ENCODE results near the gene IPO4. TPM values are rescaled to one million over a fixed set of nuclear protein-coding genes. Genes with fewer than 3 reads are reported as not detected.

IPO4 gene
- polyA plus RNA-seq, 12 donors = 17.5 to 32.3 (median 24.2) TPM; not detected in 1

DNA sequence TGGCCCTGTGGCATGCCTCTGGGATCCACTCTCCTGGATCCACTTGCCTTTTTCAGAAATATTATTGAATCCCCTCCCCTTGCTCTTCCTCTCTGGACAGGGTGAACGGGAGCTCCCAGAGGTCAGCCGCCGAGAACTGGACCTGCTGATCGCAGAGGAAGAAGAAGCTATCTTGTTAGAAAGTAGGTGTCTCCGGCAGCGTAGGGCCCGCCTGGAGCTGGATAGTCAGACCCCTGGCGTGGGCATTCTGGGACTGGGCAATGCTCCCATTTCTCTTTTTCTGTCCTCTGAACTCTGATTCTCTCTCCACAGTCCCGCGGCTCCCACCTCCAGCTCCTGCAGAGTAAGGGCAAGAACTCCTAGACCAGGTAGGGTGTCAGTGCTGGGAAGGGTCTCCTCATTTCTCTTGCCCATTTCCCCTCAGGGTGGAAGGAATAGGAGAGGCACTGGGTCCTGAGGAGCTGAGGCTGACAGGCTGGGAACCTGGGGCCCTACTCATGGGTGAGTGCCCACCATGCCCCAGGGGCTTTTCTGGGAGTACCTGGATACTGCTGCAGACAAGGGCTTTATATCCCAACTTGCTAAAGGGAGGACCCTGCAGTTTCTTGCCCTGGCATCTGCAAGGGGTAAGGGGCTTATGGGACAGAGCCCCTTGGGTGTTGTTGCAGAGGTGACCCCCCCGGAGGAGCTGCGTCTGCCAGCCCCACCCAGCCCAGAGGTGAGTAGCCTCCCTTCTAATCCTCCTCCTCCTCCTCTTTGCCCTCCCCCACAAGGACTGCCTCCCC lies 11.4 kb downstream of the IPO4 start:
- no peak for DNase-seq

DNA sequence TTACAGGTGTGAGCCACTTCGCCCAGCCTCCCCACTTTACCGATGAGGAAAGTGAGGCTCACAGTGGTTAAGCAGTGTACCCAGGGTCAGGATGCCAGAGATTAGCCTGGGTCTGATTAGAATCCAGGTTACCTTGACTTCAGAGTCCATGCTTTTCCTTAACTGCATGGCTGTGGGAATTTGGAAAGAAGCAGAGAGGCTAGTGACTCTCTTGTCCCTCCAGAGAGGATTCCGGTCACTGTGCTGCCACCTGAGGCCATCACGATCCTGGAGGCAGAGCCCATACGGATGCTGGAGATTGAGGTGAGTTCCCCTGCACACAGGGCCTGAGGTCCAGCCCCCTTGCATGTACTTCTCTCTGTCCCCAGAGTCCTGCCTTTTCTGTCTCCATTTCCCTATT lies 12.0 kb downstream of the IPO4 start:
- no peak for DNase-seq

DNA sequence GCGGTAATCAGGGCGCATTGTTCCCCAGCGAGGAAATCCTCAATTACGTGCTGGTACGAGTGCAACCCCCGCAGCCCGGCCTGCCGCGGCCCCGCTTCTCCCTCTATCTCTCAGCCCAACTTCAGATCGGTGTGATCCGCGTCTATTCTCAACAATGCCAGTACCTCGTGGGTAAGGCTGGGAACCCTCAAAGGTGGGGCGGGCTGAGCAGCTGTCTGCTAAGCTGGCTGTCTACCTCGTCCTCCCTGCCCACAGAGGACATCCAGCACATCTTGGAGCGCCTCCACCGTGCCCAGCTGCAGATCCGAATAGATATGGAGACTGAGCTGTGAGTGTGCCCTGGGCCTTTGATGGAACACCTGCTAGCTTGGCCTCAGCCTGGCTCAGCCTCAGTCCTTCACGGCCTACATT lies 15.7 kb downstream of the IPO4 start:
- DNase-seq = no peak

- DNase-seq = no peak
These were observed 16.3 kb downstream of the IPO4 start for GRCh38 chr14:24172261-24172860.

GRCh38 chr14:24171422-24172260 lies 17.0 kb downstream of the IPO4 start, which contains the start of gene REC8:
Gene REC8, plus strand, starts transcription at chr14:24172080. Its CDS starts 473 bp downstream, at chr14:24172553.
- DNase-seq = peak; percentile 81

GRCh38 chr14:24167469-24168114 lies 21.0 kb downstream of the IPO4 start:
- no peak for DNase-seq

DNA sequence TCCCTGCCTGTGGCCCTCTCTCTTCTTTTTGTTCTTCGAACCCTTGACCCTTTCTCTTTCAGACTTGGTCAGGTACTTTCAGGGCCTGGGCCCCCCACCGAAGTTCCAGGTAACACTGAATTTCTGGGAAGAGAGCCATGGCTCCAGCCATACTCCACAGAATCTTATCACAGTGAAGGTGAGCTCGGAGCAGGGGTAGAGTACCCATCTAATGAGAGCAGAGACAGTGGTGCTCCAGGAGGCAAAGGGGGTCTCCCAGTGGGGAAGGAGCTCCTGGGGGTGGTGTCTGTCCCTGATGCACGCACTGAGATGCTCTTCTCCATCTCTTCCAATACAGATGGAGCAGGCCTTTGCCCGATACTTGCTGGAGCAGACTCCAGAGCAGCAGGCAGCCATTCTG lies 22.8 kb downstream of the IPO4 start:
- DNase-seq = no peak

DNA sequence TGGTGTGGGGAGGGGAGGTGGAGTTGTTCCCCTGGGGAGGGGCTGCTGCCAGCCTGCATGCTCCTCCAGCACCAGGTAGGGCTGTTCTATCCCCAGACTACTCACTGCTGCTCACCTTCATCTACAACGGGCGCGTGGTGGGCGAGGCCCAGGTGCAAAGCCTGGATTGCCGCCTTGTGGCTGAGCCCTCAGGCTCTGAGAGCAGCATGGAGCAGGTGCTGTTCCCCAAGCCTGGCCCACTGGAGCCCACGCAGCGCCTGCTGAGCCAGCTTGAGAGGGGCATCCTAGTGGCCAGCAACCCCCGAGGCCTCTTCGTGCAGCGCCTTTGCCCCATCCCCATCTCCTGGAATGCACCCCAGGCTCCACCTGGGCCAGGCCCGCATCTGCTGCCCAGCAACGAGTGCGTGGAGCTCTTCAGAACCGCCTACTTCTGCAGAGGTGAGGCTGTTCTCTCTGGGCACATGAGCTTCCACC lies 24.1 kb downstream of the IPO4 start:
- no peak for DNase-seq

DNA sequence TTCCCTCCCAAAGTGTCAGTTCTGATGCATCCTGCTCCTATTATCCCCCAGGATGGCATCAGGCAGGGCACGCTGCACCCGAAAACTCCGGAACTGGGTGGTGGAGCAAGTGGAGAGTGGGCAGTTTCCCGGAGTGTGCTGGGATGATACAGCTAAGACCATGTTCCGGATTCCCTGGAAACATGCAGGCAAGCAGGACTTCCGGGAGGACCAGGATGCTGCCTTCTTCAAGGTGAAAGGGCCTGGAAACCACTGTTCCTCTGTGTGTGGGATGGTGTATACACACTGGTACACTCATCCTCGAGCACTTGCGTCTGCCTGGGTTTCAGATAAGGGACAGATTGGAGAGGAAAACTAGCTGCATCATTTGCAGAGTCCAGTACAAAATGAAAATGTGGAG lies 26.5 kb downstream of the IPO4 start:
- DNase-seq = no peak

GRCh38 chr14:24160850-24161804 lies 27.5 kb downstream of the IPO4 start, which contains the start of gene IRF9:
Gene IRF9, plus strand, starts transcription at chr14:24161265. Its CDS starts 880 bp downstream, at chr14:24162145.
- peak; percentile 96 for DNase-seq

GRCh38 chr14:24160499-24160849 lies 28.1 kb downstream of the IPO4 start:
- no peak for DNase-seq

GRCh38 chr14:24159777-24160498 lies 28.7 kb downstream of the IPO4 start:
- DNase-seq = no peak

DNA sequence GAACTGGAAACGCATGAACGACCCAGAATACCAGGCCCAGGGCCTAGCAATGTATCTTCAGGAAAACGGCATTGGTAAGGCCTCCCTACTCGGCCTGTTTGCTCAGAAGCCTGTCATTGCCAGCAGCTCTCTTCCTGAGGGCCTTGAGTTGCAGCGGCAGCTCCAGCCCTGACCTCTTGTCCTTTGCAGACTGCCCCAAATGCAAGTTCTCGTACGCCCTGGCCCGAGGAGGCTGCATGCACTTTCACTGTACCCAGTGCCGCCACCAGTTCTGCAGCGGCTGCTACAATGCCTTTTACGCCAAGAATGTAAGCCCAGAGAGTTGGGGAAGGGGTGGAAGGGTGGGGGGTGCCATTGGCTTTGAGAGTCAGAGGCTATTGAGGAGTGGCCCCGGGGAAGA lies 31.3 kb downstream of the IPO4 start:
- no peak for DNase-seq

- no peak for DNase-seq
These were observed 31.8 kb downstream of the IPO4 start for GRCh38 chr14:24156840-24157239.

DNA sequence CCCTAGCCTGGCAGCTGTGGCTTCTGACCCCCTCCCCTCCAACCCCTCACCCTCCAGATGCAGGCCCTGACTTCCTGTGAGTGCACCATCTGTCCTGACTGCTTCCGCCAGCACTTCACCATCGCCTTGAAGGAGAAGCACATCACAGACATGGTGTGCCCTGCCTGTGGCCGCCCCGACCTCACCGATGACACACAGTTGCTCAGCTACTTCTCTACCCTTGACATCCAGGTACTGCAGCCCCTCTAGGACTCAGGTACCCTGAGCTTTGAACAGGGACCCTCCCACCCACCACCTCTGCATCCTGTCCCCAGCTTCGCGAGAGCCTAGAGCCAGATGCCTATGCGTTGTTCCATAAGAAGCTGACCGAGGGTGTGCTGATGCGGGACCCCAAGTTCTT lies 33.5 kb downstream of the IPO4 start:
- DNase-seq = no peak

GRCh38 chr14:24151404-24152080 lies 37.1 kb downstream of the IPO4 start:
- no peak for DNase-seq

DNA sequence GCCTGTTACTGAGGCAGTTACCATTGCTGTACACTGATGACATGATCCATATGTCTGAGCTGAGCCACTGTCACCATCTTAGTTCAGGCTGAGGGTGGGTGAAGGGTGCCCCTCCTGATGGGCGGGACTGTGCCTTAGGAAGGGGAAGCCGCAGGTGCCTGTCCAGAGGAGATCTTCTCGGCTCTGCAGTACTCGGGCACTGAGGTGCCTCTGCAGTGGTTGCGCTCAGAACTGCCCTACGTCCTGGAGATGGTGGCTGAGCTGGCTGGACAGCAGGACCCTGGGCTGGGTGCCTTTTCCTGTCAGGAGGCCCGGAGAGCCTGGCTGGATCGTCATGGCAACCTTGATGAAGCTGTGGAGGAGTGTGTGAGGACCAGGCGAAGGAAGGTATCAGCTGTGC lies 37.6 kb downstream of the IPO4 start:
- no peak for DNase-seq

GRCh38 chr14:24150567-24150966 lies 38.0 kb downstream of the IPO4 start:
- DNase-seq = no peak

GRCh38 chr14:24150061-24150460 lies 38.6 kb downstream of the IPO4 start:
- DNase-seq = no peak
